Endothelial cell of coronary artery (primary cell): ENCODE measurements around the gene FCGR3A. TPM values are rescaled to one million over a fixed set of nuclear protein-coding genes. Genes with fewer than 3 reads are reported as not detected.

Experiments used
- total RNA-seq: library from RNA; depleted of rRNA; stranded (reverse); fragments of >200 nt; gene quantifications from 2 replicates; pipeline ENCODE4 v1.2.3, GENCODE V29; 2014

FCGR3A gene
- not detected in 2 replicates for total RNA-seq

GRCh38 chr1:161549652-161550051 is at the start of gene FCGR3A:
Gene FCGR3A (minus strand): TSS chr1:161549818. CDS start chr1:161549736, 82 bp downstream.

DNA sequence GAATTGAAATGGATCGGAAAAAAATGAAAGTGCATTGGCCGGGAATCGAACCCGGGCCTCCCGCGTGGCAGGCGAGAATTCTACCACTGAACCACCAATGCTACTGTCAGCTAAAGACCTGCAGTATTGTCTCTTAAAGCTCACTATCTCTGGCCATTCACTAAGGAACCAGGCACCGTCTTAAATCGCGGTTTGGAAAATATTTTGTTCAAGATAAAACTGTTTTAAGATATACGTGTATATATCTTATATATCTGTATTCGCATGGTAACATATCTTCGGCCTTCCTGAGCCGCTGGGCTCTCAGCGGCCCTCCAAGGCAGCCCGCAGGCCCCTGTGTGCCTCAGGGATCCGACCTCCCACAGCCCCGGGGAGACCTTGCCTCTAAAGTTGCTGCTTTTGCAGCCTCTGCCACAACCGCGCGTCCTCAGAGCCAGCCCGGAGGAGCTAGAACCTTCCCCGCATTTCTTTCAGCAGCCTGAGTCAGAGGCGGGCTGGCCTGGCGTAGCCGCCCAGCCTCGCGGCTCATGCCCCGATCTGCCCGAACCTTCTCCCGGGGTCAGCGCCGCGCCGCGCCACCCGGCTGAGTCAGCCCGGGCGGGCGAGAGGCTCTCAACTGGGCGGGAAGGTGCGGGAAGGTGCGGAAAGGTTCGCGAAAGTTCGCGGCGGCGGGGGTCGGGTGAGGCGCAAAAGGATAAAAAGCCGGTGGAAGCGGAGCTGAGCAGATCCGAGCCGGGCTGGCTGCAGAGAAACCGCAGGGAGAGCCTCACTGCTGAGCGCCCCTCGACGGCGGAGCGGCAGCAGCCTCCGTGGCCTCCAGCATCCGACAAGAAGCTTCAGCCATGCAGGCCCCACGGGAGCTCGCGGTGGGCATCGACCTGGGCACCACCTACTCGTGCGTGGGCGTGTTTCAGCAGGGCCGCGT is 25.5 kb downstream of the FCGR3A start, which contains the start of gene HSPA6:
Gene HSPA6 (plus strand): TSS at position 724 of the 925 bp plus-strand sequence. CDS start 119 bp downstream, at position 843.

Other genes with a start within 250 kb of the FCGR3A start
- 0.54 and 1.2 TPM in 2 replicates for gene MPZ, start 239.8 kb downstream of the FCGR3A start, total RNA-seq
- 14.1 and 20.5 TPM in 2 replicates for gene SDHC, start 235.4 kb downstream of the FCGR3A start, total RNA-seq
- gene CFAP126, start 181.9 kb downstream of the FCGR3A start, total RNA-seq = not detected in 2 replicates
- gene FCGR2A, start 44.4 kb downstream of the FCGR3A start, total RNA-seq = not detected in 2 replicates
- 0.18 and 0.75 TPM in 2 replicates for gene HSPA6, start 25.3 kb downstream of the FCGR3A start, total RNA-seq
- gene FCGR3B, start 81.4 kb upstream of the FCGR3A start, total RNA-seq = 0.19 TPM in 1 of 2 replicates, not detected in the other
- gene FCGR2B, start 113.3 kb upstream of the FCGR3A start, total RNA-seq = not detected in 2 replicates
- 0.19 TPM in 1 of 2 replicates, not detected in the other for gene FCRLA, start 157.4 kb upstream of the FCGR3A start, total RNA-seq
- gene FCRLB, start 171.7 kb upstream of the FCGR3A start, total RNA-seq = 1.3 TPM in 2 replicates
- 35.1 and 35.7 TPM in 2 replicates for gene DUSP12, start 200.0 kb upstream of the FCGR3A start, total RNA-seq
- 35.7 and 37.4 TPM in 2 replicates for gene ATF6, start 216.5 kb upstream of the FCGR3A start, total RNA-seq